GM12865 (cell line): ENCODE data around the gene KCTD13.

ENCODE experiments used
- DNase-seq: peaks from one replicate; pipeline ENCODE4 v3.0.0; 2010; ENCODE audit warnings: low read depth
- H3K4me3 ChIP-seq: 2 replicates; pipeline ENCODE4 v1.5.1; 2011; ENCODE audit warnings: mild to moderate bottlenecking, low read depth, low read length, control low read depth
- CTCF ChIP-seq: IDR thresholded peaks from 2 replicates; pipeline ENCODE4 v1.5.1; 2011; ENCODE audit warnings: low read length, control low read depth, low read depth, inconsistent platforms; ENCODE audit not compliant: insufficient read depth; ENCODE audit errors: missing control alignments

KCTD13 gene

GRCh38 chr16:29921034-29921385, 5.0 kb downstream of the KCTD13 start:
- H3K4me3 ChIP-seq, result no peak overlapping the region
- TF ChIP-seq CTCF, result no peak
- DNase-seq, result no peak

- DNase-seq, result no peak
- no peak overlapping the region for H3K4me3 ChIP-seq
- TF ChIP-seq CTCF, result no peak
Observed at GRCh38 chr16:29920288-29921033, 5.6 kb downstream of the KCTD13 start.

GRCh38 chr16:29916979-29917378, 9.0 kb downstream of the KCTD13 start:
- H3K4me3 ChIP-seq, result no peak overlapping the region
- DNase-seq, result no peak
- TF ChIP-seq CTCF, result no peak

- H3K4me3 ChIP-seq, result no peak overlapping the region
- DNase-seq, result no peak
- no peak for TF ChIP-seq CTCF
Observed at GRCh38 chr16:29915590-29916247, 10.3 kb downstream of the KCTD13 start.

GRCh38 chr16:29913514-29913913, 12.5 kb downstream of the KCTD13 start:
- DNase-seq, result no peak
- H3K4me3 ChIP-seq, result no peak overlapping the region
- no peak for TF ChIP-seq CTCF

GRCh38 chr16:29912087-29912486, 13.9 kb downstream of the KCTD13 start:
- H3K4me3 ChIP-seq, result no peak overlapping the region
- TF ChIP-seq CTCF, result no peak
- no peak for DNase-seq

- no peak overlapping the region for H3K4me3 ChIP-seq
- DNase-seq, result no peak
- TF ChIP-seq CTCF, result no peak
Observed at GRCh38 chr16:29911676-29912010, 14.4 kb downstream of the KCTD13 start.
